A673 (cell line): Measurements from ENCODE around the gene KLF11.

Source experiments
- EZH2 ChIP-seq: fragments of 200-600 bp; sonication (generic); IDR thresholded peaks from 2 replicates; pipeline ENCODE4 v1.6.1; 2017; ENCODE audit warnings: borderline replicate concordance, low read depth, mild to moderate bottlenecking, mixed read lengths, antibody characterized with exemption, low read length; ENCODE audit not compliant: poor library complexity, severe bottlenecking
- TF ChIP-seq, protein P1 (sequence below): fragments of 300-800, 200-600 bp; sonication (generic); conservative IDR thresholded peaks from 2 replicates; pipeline ENCODE4 v1.5.1; 2017; ENCODE audit warnings: low read depth, mild to moderate bottlenecking, antibody characterized with exemption, low read length, moderate library complexity, mixed read lengths

DNA sequence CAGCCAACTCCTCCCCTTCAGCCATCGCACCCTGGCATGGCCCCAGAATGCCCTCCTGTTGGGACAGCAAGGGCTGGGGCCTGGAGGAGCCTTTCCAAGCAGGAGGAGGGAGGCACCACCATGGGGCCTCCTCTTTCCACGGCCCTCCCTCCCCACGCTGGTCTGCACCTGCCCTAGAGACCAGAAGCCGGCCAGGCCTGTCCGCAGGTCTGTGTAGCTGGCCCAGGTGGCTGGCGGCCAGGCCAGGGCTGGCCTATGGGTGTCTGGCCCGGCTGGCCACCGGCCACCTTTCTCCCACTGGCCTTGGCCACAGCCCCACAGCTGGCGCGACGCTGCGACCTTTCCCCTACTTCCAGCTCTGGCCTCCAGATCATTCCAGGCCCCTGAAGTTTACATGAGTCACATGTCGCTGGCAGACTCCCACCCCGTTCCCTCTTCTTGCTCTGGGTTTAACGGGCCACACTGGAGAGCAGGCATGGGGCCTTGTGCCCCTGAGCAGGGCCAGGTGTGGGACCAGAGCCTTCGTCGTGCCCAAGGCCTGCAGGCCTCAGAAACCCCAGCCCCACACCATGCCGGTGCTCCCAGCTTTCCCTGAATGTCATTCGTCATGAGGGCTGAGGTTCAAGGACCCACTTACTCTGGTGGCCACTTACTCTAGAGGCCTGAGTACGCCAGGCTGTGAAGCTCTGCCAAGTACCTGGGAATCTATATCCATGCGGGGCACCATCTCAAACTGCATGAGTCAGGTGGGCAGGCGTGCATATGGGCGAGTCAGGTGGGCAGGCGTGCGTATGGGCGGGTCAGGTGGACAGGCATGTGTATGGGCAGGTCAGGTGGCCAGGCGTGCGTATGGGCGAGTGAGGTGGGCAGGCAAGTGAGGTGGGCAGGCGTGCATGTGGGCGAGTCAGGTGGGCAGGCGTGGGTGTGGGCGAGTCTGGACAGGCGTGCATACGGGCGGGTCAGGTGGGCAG is 33.3 kb upstream of the KLF11 start:
- TF ChIP-seq, protein P1, sequence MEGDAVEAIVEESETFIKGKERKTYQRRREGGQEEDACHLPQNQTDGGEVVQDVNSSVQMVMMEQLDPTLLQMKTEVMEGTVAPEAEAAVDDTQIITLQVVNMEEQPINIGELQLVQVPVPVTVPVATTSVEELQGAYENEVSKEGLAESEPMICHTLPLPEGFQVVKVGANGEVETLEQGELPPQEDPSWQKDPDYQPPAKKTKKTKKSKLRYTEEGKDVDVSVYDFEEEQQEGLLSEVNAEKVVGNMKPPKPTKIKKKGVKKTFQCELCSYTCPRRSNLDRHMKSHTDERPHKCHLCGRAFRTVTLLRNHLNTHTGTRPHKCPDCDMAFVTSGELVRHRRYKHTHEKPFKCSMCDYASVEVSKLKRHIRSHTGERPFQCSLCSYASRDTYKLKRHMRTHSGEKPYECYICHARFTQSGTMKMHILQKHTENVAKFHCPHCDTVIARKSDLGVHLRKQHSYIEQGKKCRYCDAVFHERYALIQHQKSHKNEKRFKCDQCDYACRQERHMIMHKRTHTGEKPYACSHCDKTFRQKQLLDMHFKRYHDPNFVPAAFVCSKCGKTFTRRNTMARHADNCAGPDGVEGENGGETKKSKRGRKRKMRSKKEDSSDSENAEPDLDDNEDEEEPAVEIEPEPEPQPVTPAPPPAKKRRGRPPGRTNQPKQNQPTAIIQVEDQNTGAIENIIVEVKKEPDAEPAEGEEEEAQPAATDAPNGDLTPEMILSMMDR, result no peak
- TF ChIP-seq EZH2, result no peak
